Measurements from ENCODE around the gene ADAM12.

GRCh38 chr10:126400641-126401040, 12.4 kb upstream of the ADAM12 start:
- TF ChIP-seq CTCF (IDR thresholded peaks at IDR 0.05) (no peak), EZH2 (IDR thresholded peaks at IDR 0.05) (no peak)
